ENCODE measurements around the gene UNC80. TPM values are rescaled to one million over a fixed set of nuclear protein-coding genes. Genes with fewer than 3 reads are reported as not detected.
"Not testable (repeated sequence)": the region's sequence is repeated elsewhere in the genome, so short reads cannot be mapped to it uniquely, and the experiment has no call there.

The UNC80 gene
- total RNA-seq, 1 experiment from 2014 or later: 0.48 TPM

GRCh38 chr2:209790066-209790728, 18.6 kb downstream of the UNC80 start (continued):
- TF ChIP-seq AFF4 (CRISPR knock-in tag; IDR thresholded peaks at IDR 0.05; ENCODE audit: borderline replicate concordance) (no peak), ZNF219 (CRISPR knock-in tag; IDR thresholded peaks at IDR 0.05; ENCODE audit: borderline replicate concordance) (no peak), FOXP1 (CRISPR knock-in tag; IDR thresholded peaks at IDR 0.05; ENCODE audit: borderline replicate concordance) (no peak)
- TF ChIP-seq, protein P1, sequence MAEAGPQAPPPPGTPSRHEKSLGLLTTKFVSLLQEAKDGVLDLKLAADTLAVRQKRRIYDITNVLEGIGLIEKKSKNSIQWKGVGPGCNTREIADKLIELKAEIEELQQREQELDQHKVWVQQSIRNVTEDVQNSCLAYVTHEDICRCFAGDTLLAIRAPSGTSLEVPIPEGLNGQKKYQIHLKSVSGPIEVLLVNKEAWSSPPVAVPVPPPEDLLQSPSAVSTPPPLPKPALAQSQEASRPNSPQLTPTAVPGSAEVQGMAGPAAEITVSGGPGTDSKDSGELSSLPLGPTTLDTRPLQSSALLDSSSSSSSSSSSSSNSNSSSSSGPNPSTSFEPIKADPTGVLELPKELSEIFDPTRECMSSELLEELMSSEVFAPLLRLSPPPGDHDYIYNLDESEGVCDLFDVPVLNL (CRISPR knock-in tag; IDR thresholded peaks at IDR 0.05; ENCODE audit: borderline replicate concordance, low read depth): no peak
- TF ChIP-seq, protein P2, sequence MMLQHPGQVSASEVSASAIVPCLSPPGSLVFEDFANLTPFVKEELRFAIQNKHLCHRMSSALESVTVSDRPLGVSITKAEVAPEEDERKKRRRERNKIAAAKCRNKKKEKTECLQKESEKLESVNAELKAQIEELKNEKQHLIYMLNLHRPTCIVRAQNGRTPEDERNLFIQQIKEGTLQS (CRISPR knock-in tag; conservative IDR thresholded peaks at IDR 0.05): no peak

- peaks cover 3% of the 10 kb centered on the region; the same call in 1 of the 2 replicates for H3K36me3 Mint-ChIP-seq
- H3K27ac Mint-ChIP-seq: no peak overlapping the region
- no peak for DNase-seq (ENCODE audit: low spot score)
- ChIA-PET CTCF (interaction anchor here (0.7 kb wide), 1 partner anchor 170 kb away, joined by 4 read pairs; no protein-coding TSS in a partner anchor), POLR2A (no interaction called here)
- H3K9me3 Mint-ChIP-seq: peaks cover 10% of the 10 kb centered on the region
- H3K4me1 Mint-ChIP-seq: peaks cover 15% of the 10 kb centered on the region
- ATAC-seq: peak; percentile 71
- no peak for TF ChIP-seq FOXP1 (CRISPR knock-in tag; IDR thresholded peaks at IDR 0.05; ENCODE audit: borderline replicate concordance)
- TF ChIP-seq ERG (CRISPR knock-in tag; IDR thresholded peaks at IDR 0.05): no peak
- TF ChIP-seq MYBL2 (CRISPR knock-in tag; IDR thresholded peaks at IDR 0.05): no peak
- no peak for TF ChIP-seq AFF4 (CRISPR knock-in tag; IDR thresholded peaks at IDR 0.05; ENCODE audit: borderline replicate concordance)
- TF ChIP-seq GTF2I (CRISPR knock-in tag; conservative IDR thresholded peaks at IDR 0.05): no peak
- no peak for TF ChIP-seq ATF6 (CRISPR knock-in tag; IDR thresholded peaks at IDR 0.05)
- no peak for TF ChIP-seq TCF7 (CRISPR knock-in tag; IDR thresholded peaks at IDR 0.05; ENCODE audit: low read depth)
- no peak for TF ChIP-seq ATF2 (CRISPR knock-in tag; IDR thresholded peaks at IDR 0.05; ENCODE audit: borderline replicate concordance, low read depth)
- TF ChIP-seq ZNF219 (CRISPR knock-in tag; IDR thresholded peaks at IDR 0.05; ENCODE audit: borderline replicate concordance): no peak
- TF ChIP-seq ESRRA (CRISPR knock-in tag; IDR thresholded peaks at IDR 0.05; ENCODE audit: borderline replicate concordance): no peak
- TF ChIP-seq NR2C2 (CRISPR knock-in tag; IDR thresholded peaks at IDR 0.05): no peak
- TF ChIP-seq GABPB1 (CRISPR knock-in tag; IDR thresholded peaks at IDR 0.05): no peak
- TF ChIP-seq, protein P2 (CRISPR knock-in tag; conservative IDR thresholded peaks at IDR 0.05): no peak
- no peaks in the 10 kb centered on the region; the same call in none of the 2 replicates for H3K27me3 Mint-ChIP-seq (ENCODE audit: low read depth)
- no peak overlapping the region for H3K4me3 Mint-ChIP-seq
These were observed 19.5 kb downstream of the UNC80 start for GRCh38 chr2:209791151-209791550.

DNA sequence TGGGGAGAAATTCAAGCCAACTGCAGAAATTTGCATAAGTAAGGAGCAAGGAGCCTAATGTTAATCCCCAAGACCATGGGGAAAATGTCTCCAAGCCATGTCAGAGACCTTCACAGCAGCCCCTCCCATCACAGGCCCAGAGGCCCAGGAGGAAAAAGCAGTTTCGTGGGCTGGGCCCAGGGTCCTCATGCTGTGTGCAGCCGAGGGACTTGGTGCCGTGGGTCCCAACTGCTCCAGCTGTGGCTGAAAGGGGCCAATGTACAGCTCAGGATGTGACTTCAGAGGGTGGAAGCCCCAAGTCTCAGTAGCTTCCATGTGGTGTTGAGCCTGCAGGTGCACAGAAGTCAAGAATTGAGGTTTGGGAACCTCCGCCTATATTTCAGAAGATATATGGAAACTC, 23.8 kb downstream of the UNC80 start:
- CTCF ChIA-PET: interaction anchor here (1.0 to 1.5 kb wide), 11 partner anchors 9 to 186 kb away, joined by 3 to 22 read pairs (median 3); partner anchors contain the start of gene UNC80
- not testable (repeated sequence) for ATAC-seq

More for the DNA sequence above, 23.8 kb downstream of the UNC80 start:
- DNase-seq (ENCODE audit: low spot score); H3K27ac Mint-ChIP-seq; H3K36me3 Mint-ChIP-seq; H3K4me3 Mint-ChIP-seq; H3K27me3 Mint-ChIP-seq (ENCODE audit: low read depth): not testable (repeated sequence)
- peaks cover 26% of the 10 kb centered on the region for H3K9me3 Mint-ChIP-seq
- POLR2A ChIA-PET: interaction anchor here (1.5 kb wide), 1 partner anchor 165 kb away, joined by 3 read pairs; no protein-coding TSS in a partner anchor
- peaks cover 15% of the 10 kb centered on the region for H3K4me1 Mint-ChIP-seq

All from WTC11 (cell line).